D721Med (cell line): ENCODE results near the gene PROK2.

Experiments used
- DNase-seq: peaks from one replicate; pipeline ENCODE4 v3.0.0; 2011; ENCODE audit warnings: low spot score; ENCODE audit not compliant: insufficient read length
- FAIRE-seq: peaks from 2 replicates; lab custom pipeline; 2011; peaks lifted over from hg19 to GRCh38; lab: Jason Lieb, UNC
- TF ChIP-seq, protein P1 (sequence below): IDR thresholded peaks from 2 replicates; pipeline ENCODE4 v1.5.1; 2012; ENCODE audit warnings: mild to moderate bottlenecking, control low read depth; ENCODE audit not compliant: insufficient read depth; ENCODE audit errors: missing control alignments

PROK2 gene

DNA sequence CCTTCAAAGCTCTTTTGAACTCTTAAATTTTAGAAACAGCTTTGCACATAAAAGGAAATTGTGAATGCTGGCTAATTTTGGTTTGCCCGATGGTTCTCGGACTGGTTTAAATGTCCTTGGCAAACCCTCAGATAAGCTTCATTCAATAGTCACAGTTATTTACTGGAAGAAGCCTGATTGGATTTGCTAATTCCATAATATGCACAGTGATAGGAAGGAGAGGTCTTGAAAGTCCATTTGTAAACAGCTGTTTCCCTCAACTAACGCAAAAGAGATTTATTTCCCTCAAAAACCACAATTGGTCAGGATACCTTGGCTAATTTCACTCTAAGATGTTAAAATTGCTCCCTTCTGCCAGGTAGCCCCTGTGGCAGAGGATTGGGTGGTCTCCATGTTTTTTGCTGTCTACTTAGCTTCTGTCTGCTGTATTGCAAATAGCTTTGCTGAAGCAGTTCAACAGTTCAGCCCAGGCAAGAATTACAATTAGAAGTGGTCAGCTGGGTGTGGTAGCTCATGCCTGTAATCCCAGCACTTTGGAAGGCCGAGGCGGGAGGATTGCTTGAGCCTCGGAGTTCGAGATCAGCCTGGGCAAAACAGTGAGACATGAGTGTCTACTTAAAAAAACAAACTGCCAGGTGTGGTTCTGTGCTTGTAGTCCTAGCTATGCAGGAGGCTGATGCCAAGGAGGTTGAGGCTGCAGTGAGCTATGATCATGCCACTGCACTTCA lies 30.6 kb upstream of the PROK2 start:
- no peak for FAIRE-seq
- no peak for DNase-seq
- TF ChIP-seq, protein P1, sequence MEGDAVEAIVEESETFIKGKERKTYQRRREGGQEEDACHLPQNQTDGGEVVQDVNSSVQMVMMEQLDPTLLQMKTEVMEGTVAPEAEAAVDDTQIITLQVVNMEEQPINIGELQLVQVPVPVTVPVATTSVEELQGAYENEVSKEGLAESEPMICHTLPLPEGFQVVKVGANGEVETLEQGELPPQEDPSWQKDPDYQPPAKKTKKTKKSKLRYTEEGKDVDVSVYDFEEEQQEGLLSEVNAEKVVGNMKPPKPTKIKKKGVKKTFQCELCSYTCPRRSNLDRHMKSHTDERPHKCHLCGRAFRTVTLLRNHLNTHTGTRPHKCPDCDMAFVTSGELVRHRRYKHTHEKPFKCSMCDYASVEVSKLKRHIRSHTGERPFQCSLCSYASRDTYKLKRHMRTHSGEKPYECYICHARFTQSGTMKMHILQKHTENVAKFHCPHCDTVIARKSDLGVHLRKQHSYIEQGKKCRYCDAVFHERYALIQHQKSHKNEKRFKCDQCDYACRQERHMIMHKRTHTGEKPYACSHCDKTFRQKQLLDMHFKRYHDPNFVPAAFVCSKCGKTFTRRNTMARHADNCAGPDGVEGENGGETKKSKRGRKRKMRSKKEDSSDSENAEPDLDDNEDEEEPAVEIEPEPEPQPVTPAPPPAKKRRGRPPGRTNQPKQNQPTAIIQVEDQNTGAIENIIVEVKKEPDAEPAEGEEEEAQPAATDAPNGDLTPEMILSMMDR = no peak

DNA sequence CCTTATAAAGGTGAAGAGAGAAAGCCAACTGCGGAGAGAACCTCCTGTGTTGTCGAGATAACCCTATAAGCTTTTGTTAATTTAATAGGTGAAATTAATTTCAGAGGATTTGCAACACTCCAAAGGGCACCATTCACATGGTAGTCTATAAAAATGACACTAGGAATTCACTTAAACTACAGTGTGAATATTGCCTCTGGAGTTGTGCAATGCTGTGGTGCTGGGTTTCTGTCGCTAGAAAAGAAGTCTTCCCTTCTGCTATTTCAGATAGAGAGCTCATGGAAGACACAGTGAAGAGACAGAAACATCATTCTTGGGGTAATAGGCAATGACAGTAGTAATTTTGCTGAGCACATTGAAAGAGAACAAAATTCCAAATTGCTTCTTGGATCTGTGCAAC lies 28.8 kb upstream of the PROK2 start:
- DNase-seq = no peak
- TF ChIP-seq, protein P1 = no peak
- FAIRE-seq = no peak

DNA sequence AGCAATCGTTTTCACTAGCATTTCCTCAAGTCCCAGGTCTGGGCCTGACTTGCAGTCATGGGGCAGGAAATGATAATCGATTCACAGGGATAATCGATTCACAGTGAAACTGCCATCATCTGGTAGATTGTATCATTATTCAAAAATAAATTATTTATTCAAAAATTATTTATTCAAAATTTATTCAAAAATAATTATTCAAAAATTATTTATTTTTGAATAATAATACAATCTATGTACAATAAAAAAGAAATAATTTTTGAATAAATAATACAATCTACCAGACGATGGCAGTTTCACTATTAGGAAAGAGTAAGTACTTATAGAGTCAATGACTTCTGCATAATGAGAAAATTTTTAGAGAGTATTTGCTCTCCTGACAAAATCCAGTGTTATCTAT lies 28.1 kb upstream of the PROK2 start:
- no peak for FAIRE-seq
- no peak for DNase-seq
- TF ChIP-seq, protein P1 = no peak

DNA sequence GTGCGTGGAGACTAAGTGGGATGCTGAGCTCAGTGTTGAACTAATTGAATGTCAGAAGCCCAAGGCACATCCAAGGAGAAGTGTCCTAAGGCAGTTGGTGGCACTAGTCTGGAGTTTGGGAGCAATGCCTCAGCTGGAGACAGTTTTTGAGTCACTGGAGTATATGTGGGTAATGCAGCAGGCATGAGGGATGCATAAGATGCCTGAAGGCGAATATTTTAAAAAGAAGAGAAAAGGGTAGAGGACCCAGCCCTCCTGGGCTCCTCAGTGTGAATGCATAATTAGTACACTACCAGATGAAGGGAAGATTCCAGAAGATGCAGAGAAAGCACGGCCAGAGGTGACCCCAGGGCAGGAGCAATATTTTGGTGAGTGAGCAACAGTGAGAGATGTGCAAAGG lies 25.1 kb upstream of the PROK2 start:
- TF ChIP-seq, protein P1 = no peak
- FAIRE-seq = no peak
- DNase-seq = no peak

DNA sequence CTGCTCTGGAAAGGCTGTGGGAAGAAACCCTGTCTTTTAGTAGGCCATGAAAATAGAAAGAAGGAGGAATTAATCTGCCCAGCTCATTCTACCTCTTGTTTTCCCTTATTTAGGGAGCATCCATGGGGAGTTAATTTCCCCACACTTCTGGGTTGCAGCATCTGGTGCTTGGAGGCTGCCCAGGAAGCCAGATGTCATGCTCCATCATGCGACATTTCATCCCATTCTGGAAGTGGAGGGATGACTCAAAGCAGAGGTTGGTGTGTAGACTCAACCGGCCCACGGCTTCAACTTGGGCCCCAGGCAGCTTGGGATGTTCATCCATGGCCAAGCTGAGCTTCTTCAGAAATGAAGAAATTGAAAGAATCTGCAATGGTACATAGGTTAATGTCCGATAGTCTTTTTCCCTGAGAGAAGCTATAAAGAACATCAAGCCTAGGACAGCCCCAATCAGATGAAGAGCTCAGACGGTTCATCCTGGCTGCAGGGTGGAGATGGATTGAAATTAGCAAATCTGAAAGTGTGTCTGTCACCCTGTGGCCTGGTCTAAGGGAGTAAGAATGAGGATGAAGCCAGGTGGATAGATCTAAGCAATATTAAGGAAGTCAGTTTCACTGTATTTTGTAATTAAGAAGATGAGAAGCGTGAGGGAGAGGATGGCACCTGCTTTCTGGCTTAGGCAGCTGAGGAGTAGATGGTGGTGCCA lies 24.5 kb upstream of the PROK2 start:
- TF ChIP-seq, protein P1 = no peak
- DNase-seq (no peak), FAIRE-seq (no peak)

DNA sequence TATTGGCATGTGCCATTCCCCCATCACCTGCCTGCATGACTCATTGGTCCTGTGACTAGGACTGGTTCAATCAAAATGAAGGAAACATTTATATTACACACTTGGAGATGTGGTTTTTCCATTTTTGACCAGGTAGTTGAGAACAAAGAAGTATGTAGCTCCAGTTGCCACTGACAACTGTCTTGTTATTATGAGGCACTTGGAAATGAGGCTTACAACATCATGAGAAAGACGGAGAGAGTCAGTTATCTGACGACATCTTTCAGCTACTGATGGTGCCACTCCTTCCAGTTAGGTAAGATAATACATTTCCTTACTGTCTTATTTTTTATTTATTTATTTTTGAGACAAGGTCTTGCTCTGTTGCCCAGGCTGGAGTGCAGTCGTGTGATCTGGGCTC lies 21.8 kb upstream of the PROK2 start:
- TF ChIP-seq, protein P1 = no peak
- DNase-seq = no peak
- no peak for FAIRE-seq

DNA sequence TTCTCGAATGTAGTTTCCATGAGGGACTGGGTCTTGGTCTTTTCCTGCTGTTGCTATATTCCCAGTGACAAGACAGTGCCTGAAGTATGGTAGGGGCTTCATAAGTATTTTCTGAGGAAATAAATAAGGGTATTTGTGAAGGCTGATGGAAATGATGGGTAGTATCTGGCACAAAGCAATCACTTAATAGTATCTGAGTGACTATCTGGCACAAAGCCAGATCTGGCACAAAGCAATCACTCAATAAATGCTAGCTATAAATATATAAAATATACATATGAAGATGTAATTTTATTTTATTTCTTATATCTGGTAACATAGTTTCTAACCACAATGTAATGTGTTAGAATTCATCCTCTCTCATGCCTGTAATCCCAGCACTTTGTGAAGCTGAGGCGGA lies 20.7 kb upstream of the PROK2 start:
- DNase-seq = no peak
- TF ChIP-seq, protein P1 = no peak
- no peak for FAIRE-seq
